HAP-1 (cell line): ENCODE results near the gene EVA1C.
"Not testable (repeated sequence)": the region's sequence is repeated elsewhere in the genome, so short reads cannot be mapped to it uniquely, and the experiment has no call there.

Experiments
- DNase-seq, 2 experiments: peaks; one replicate each; pipeline ENCODE4 v3.0.0-alpha.2; 2016 to 2020; ENCODE audit warnings: low spot score in 2 of 2
- H3K27me3 ChIP-seq: fragments of 250-450 bp; sonication (Bioruptor Pico); 2 replicates; pipeline ENCODE4 v1.5.1; 2020; ENCODE audit warnings: low read depth, mild to moderate bottlenecking, moderate library complexity
- H3K36me3 ChIP-seq: fragments of 250-450 bp; sonication (Bioruptor Pico); replicated peaks from 2 replicates; pipeline ENCODE4 v1.5.1; 2020; ENCODE audit warnings: mild to moderate bottlenecking
- H3K4me1 ChIP-seq: fragments of 250-450 bp; sonication (Bioruptor Pico); 2 replicates; pipeline ENCODE4 v1.5.1; 2020; ENCODE audit warnings: mild to moderate bottlenecking
- H3K4me3 ChIP-seq: fragments of 250-450 bp; sonication (Bioruptor Pico); 2 replicates; pipeline ENCODE4 v1.5.1; 2020; ENCODE audit warnings: mild to moderate bottlenecking, moderate library complexity
- H3K9me3 ChIP-seq: fragments of 250-450 bp; sonication (Bioruptor Pico); 2 replicates; pipeline ENCODE4 v1.5.1; 2020; ENCODE audit warnings: mild to moderate bottlenecking, moderate library complexity
- in situ Hi-C: fragments of 300-500 bp; cut with MboI; formaldehyde crosslinking; loops from 3 replicates; pipeline ENCODE4 v1.14.3; 2020; ENCODE audit warnings: low sequenced_read_pairs, inconsistent platforms, mixed read lengths

Gene EVA1C

GRCh38 chr21:32423320-32424190, 11.0 kb downstream of the EVA1C start:
- in situ Hi-C loops: no loop called here

GRCh38 chr21:32424191-32424535, 11.7 kb downstream of the EVA1C start:
- no peaks in the 10 kb centered on the region for H3K36me3 ChIP-seq
- peaks cover 30% of the 10 kb centered on the region for H3K4me1 ChIP-seq
- no peaks in the 10 kb centered on the region for H3K9me3 ChIP-seq
- DNase-seq: peak; percentile 45 to 85
- in situ Hi-C loops: no loop called here
- no peaks in the 10 kb centered on the region for H3K27me3 ChIP-seq
- no peak overlapping the region for H3K4me3 ChIP-seq

More at GRCh38 chr21:32423320-32424190, 11.0 kb downstream of the EVA1C start:
- Histone ChIP-seq H3K27me3 (no peaks in the 10 kb centered on the region), H3K4me1 (peaks cover 25% of the 10 kb centered on the region), H3K36me3 (no peaks in the 10 kb centered on the region), H3K9me3 (no peaks in the 10 kb centered on the region), H3K4me3 (no peak overlapping the region)
- DNase-seq: peak in 1 of 2 experiments; percentile 53

DNA sequence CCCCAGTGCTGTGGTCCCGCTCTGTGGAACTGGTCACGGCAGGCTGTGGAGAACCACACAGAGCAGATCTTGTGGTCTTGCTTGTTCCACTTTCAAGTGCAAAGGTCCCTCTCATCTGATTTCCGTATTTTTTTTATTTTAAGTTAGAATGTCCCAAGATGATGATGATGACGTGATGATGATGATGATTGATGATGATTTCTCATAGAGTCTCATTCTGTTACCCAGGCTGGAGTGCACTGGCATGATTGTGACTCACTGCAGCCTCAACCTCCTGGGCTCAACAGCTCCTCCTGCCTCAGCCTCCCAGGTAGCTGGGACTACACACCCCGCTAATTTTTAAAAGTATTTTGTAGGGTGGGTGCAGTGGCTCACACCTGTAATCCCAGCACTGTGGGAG, 12.2 kb downstream of the EVA1C start:
- Histone ChIP-seq H3K4me1 (peaks cover 30% of the 10 kb centered on the region), H3K4me3 (no peak overlapping the region), H3K27me3 (no peaks in the 10 kb centered on the region), H3K36me3 (no peaks in the 10 kb centered on the region), H3K9me3 (no peaks in the 10 kb centered on the region)
- DNase-seq: no peak
- in situ Hi-C loops: no loop called here

DNA sequence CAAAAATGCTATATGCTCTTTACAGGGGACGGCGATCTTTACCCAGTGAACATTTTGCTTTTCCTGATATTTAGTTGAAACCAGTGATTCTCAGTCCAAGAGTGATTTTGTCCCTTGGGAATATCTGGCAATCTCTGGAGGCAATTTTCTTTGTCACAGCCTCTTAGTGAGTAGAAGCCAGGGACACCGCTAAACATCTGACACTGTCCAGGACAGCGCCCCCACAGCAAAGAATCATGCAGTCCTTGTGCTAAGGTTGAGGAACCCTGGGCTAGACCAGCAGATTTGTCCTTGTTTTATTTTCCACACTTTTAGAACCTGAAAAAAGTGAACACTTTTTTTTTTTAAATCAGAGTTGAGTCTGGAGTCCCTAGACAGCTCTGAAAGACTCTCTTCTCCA, 13.1 kb downstream of the EVA1C start:
- H3K27me3 ChIP-seq: no peaks in the 10 kb centered on the region
- H3K9me3 ChIP-seq: no peaks in the 10 kb centered on the region
- in situ Hi-C loops: no loop called here
- H3K36me3 ChIP-seq: no peaks in the 10 kb centered on the region
- peak in 1 of 2 experiments; percentile 52 for DNase-seq
- no peak overlapping the region for H3K4me3 ChIP-seq
- H3K4me1 ChIP-seq: peaks cover 30% of the 10 kb centered on the region

GRCh38 chr21:32426066-32426465, 13.6 kb downstream of the EVA1C start:
- in situ Hi-C loops: no loop called here
- Histone ChIP-seq H3K4me1 (peaks cover 30% of the 10 kb centered on the region), H3K36me3 (no peaks in the 10 kb centered on the region), H3K9me3 (no peaks in the 10 kb centered on the region), H3K4me3 (no peak overlapping the region), H3K27me3 (no peaks in the 10 kb centered on the region)
- DNase-seq: no peak

GRCh38 chr21:32426592-32427051, 14.1 kb downstream of the EVA1C start:
- H3K9me3 ChIP-seq: no peaks in the 10 kb centered on the region
- in situ Hi-C loops: no loop called here
- no peaks in the 10 kb centered on the region for H3K27me3 ChIP-seq
- no peak for DNase-seq
- no peak overlapping the region for H3K4me3 ChIP-seq
- no peaks in the 10 kb centered on the region for H3K36me3 ChIP-seq
- peaks cover 30% of the 10 kb centered on the region for H3K4me1 ChIP-seq

- in situ Hi-C loops: no loop called here
- no peaks in the 10 kb centered on the region for H3K27me3 ChIP-seq
Measured at GRCh38 chr21:32427958-32428623, 15.6 kb downstream of the EVA1C start.

GRCh38 chr21:32432982-32433660, 20.6 kb downstream of the EVA1C start:
- H3K36me3 ChIP-seq, DNase-seq, H3K4me3 ChIP-seq, H3K27me3 ChIP-seq, in situ Hi-C loops, H3K9me3 ChIP-seq, H3K4me1 ChIP-seq: not testable (repeated sequence)

More at GRCh38 chr21:32427958-32428623, 15.6 kb downstream of the EVA1C start:
- DNase-seq: no peak
- Histone ChIP-seq H3K4me1 (peaks cover 29% of the 10 kb centered on the region), H3K9me3 (no peaks in the 10 kb centered on the region), H3K36me3 (no peaks in the 10 kb centered on the region), H3K4me3 (no peak overlapping the region)

- Histone ChIP-seq H3K27me3 (no peaks in the 10 kb centered on the region), H3K9me3 (no peaks in the 10 kb centered on the region), H3K4me1 (no peaks in the 10 kb centered on the region), H3K36me3 (no peaks in the 10 kb centered on the region), H3K4me3 (no peak overlapping the region)
- in situ Hi-C loops: no loop called here
- DNase-seq: no peak
Measured at GRCh38 chr21:32437729-32438128, 25.2 kb downstream of the EVA1C start.

DNA sequence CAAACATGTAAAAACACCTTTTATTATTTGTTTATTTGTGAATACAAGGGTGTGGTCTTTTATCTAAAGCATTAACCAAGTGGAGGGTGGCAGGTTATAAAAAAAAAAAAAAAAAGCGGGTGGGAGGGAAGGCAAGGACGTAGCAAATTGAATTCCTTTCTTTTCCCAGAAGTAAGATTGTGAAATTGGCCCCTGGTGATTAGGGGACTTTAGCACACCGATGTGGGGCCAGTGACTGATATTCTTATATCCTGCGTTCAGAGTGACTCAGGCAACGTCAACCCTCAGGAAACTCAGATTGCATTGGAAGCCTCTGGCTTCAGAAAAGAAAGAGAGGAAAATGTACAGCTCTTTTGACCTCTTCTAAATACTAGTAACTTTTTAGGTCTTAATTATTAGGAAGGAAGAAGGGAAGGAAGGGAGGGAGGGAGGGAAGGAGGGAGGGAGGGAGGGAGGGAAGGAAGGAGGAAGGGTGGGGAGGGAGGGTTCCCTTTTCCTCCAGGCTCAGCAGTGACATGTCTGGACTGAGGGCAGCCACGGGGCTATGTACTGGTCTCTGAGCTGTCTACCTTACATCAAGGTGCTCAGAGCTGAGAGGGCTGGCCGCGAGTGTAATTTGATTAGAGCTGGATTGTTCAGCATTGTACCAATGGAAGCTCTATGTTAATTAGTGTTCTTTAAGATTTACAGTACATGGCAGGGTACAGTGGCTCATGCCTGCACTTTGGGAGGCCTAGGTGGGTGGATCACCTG, 30.2 kb downstream of the EVA1C start:
- H3K27me3 ChIP-seq: no peaks in the 10 kb centered on the region
- H3K4me1 ChIP-seq: no peaks in the 10 kb centered on the region
- no peaks in the 10 kb centered on the region for H3K9me3 ChIP-seq
- no peak overlapping the region for H3K4me3 ChIP-seq
- no peak for DNase-seq
- in situ Hi-C loops: no loop called here
- H3K36me3 ChIP-seq: no peaks in the 10 kb centered on the region

- no peaks in the 10 kb centered on the region for H3K4me1 ChIP-seq
- no peaks in the 10 kb centered on the region for H3K9me3 ChIP-seq
- no peak for DNase-seq
- no peaks in the 10 kb centered on the region for H3K36me3 ChIP-seq
- H3K4me3 ChIP-seq: no peak overlapping the region
- in situ Hi-C loops: no loop called here
- no peaks in the 10 kb centered on the region for H3K27me3 ChIP-seq
Measured at GRCh38 chr21:32445101-32445500, 32.6 kb downstream of the EVA1C start.

GRCh38 chr21:32446440-32446839, 33.9 kb downstream of the EVA1C start:
- in situ Hi-C loops, H3K36me3 ChIP-seq, H3K4me1 ChIP-seq, H3K9me3 ChIP-seq, H3K27me3 ChIP-seq, H3K4me3 ChIP-seq, DNase-seq: not testable (repeated sequence)

GRCh38 chr21:32447224-32447623, 34.7 kb downstream of the EVA1C start:
- in situ Hi-C loops: no loop called here
- no peaks in the 10 kb centered on the region for H3K9me3 ChIP-seq
- no peaks in the 10 kb centered on the region for H3K36me3 ChIP-seq
- no peak for DNase-seq
- H3K4me1 ChIP-seq: no peaks in the 10 kb centered on the region
- H3K4me3 ChIP-seq: no peak overlapping the region
- no peaks in the 10 kb centered on the region for H3K27me3 ChIP-seq
